T-helper 17 cell (primary cell): ENCODE data around the gene SSBP3. TPM values are rescaled to one million over a fixed set of nuclear protein-coding genes. Genes with fewer than 3 reads are reported as not detected.

Experiments
- ATAC-seq: fragments of 150-1000 bp; cut with Tn5 transposase; 2 replicates; pipeline ENCODE4 v1.10.0; 2021; ENCODE audit warnings: mild to moderate bottlenecking, moderate library complexity
- DNase-seq, 3 donors: peaks; one replicate each; pipeline versions ENCODE4 v3.0.0 to v3.0.0-alpha.2; 2020 to 2021
- H3K9me3 ChIP-seq: one replicate; pipeline ENCODE4 v1.7.0; 2013; ENCODE audit warnings: low read length, mild to moderate bottlenecking; ENCODE audit not compliant: control insufficient read depth, poor library complexity, severe bottlenecking
- H3K27ac Mint-ChIP-seq: one replicate; pipeline ENCODE4 v1.8.0; 2022; ENCODE audit warnings: mild to moderate bottlenecking, moderate library complexity, mixed read lengths
- H3K27me3 Mint-ChIP-seq: one replicate; pipeline ENCODE4 v1.8.0; 2022; ENCODE audit warnings: mixed read lengths
- H3K36me3 Mint-ChIP-seq: one replicate; pipeline ENCODE4 v1.8.0; 2022; ENCODE audit warnings: low read depth, mixed read lengths
- H3K4me1 Mint-ChIP-seq: one replicate; pipeline ENCODE4 v1.8.0; 2022; ENCODE audit warnings: mild to moderate bottlenecking, mixed read lengths
- H3K4me3 Mint-ChIP-seq: one replicate; pipeline ENCODE4 v1.8.0; 2022; ENCODE audit warnings: mild to moderate bottlenecking, moderate library complexity, mixed read lengths
- total RNA-seq, 4 donors: library from RNA in 2 of 4; stranded (reverse) in 2 of 4; gene quantifications; one replicate each; pipeline ENCODE4 v1.2.3 and lab custom pipeline; 2022 to 2026

SSBP3 gene
- total RNA-seq, 2 donors from 2014 or later: 64.9 to 67.4 TPM

DNA sequence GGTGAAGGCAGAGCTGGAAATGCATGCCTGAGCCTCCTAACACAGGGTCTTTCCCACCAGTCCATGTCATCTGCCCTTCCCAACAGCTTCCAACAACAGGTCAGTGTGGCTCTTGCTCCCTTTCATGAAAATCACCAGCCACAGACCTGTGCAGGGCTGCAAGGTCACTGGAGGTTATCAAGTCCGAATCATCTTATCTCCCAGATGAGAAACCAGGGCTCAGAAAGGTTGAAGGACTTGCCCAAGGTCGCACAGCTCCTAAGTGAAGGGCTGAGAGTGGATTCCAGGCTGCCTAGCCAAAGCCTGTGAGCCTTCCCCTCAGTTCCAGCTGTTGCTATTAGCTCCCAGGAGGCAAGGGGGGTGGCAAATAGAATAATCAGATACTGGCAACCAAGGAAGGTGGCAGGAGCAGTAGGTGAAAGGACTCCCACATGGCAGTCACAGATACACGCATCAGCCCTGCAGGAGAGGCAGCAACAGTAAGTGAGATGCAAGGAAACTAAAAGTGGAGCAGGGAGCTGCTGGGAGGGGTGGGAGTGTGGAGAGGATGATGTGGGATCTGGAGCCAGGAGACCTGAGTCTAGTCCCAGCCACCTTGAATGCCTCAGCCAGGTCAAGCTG, 74.2 kb downstream of the SSBP3 start:
- no peak overlapping the region for H3K27ac Mint-ChIP-seq
- ATAC-seq: no peak

GRCh38 chr1:54331091-54331772, 75.0 kb downstream of the SSBP3 start:
- ATAC-seq: no peak
- peak overlapping the region; percentile 58 for H3K4me3 Mint-ChIP-seq

More for the DNA sequence above, 74.2 kb downstream of the SSBP3 start:
- DNase-seq: no peak
- Mint-ChIP-seq H3K36me3 (no peaks in the 10 kb centered on the region), H3K27me3 (no peaks in the 10 kb centered on the region), H3K4me1 (peaks cover 32% of the 10 kb centered on the region), H3K4me3 (no peak overlapping the region)
- H3K9me3 ChIP-seq: no peaks in the 10 kb centered on the region

GRCh38 chr1:54329312-54330003, 76.7 kb downstream of the SSBP3 start:
- peaks cover 37% of the 10 kb centered on the region for H3K4me1 Mint-ChIP-seq

More at GRCh38 chr1:54331091-54331772, 75.0 kb downstream of the SSBP3 start:
- H3K27ac Mint-ChIP-seq: peak overlapping the region; percentile 84
- H3K36me3 Mint-ChIP-seq: no peaks in the 10 kb centered on the region
- DNase-seq: no peak
- H3K27me3 Mint-ChIP-seq: no peaks in the 10 kb centered on the region
- no peaks in the 10 kb centered on the region for H3K9me3 ChIP-seq
- peaks cover 37% of the 10 kb centered on the region for H3K4me1 Mint-ChIP-seq

GRCh38 chr1:54328066-54328636, 78.0 kb downstream of the SSBP3 start:
- Mint-ChIP-seq H3K27me3 (no peaks in the 10 kb centered on the region), H3K27ac (no peak overlapping the region), H3K4me3 (no peak overlapping the region), H3K4me1 (peaks cover 32% of the 10 kb centered on the region), H3K36me3 (no peaks in the 10 kb centered on the region)
- H3K9me3 ChIP-seq: no peaks in the 10 kb centered on the region
- DNase-seq (no peak), ATAC-seq (no peak)

More at GRCh38 chr1:54329312-54330003, 76.7 kb downstream of the SSBP3 start:
- Mint-ChIP-seq H3K27ac (peak overlapping the region; percentile 24), H3K27me3 (no peaks in the 10 kb centered on the region), H3K36me3 (no peaks in the 10 kb centered on the region), H3K4me3 (no peak overlapping the region)
- ATAC-seq: no peak
- no peak for DNase-seq
- no peaks in the 10 kb centered on the region for H3K9me3 ChIP-seq

- peak overlapping the region; percentile 85 for H3K27ac Mint-ChIP-seq
Observed at GRCh38 chr1:54327386-54328065, 78.7 kb downstream of the SSBP3 start.

GRCh38 chr1:54326543-54327385, 79.4 kb downstream of the SSBP3 start:
- no peaks in the 10 kb centered on the region for H3K36me3 Mint-ChIP-seq

More at GRCh38 chr1:54327386-54328065, 78.7 kb downstream of the SSBP3 start:
- Mint-ChIP-seq H3K36me3 (no peaks in the 10 kb centered on the region), H3K4me3 (peak overlapping the region; percentile 21), H3K27me3 (no peaks in the 10 kb centered on the region), H3K4me1 (peaks cover 35% of the 10 kb centered on the region)
- ATAC-seq (no peak), DNase-seq (no peak)
- no peaks in the 10 kb centered on the region for H3K9me3 ChIP-seq

GRCh38 chr1:54325703-54326461, 80.3 kb downstream of the SSBP3 start:
- no peaks in the 10 kb centered on the region for H3K9me3 ChIP-seq
- Mint-ChIP-seq H3K36me3 (no peaks in the 10 kb centered on the region), H3K27me3 (no peaks in the 10 kb centered on the region), H3K4me3 (no peak overlapping the region), H3K27ac (peak overlapping the region; percentile 85), H3K4me1 (peaks cover 34% of the 10 kb centered on the region)
- DNase-seq (no peak), ATAC-seq (no peak)

More at GRCh38 chr1:54326543-54327385, 79.4 kb downstream of the SSBP3 start:
- peak overlapping the region; percentile 85 for H3K27ac Mint-ChIP-seq
- H3K9me3 ChIP-seq: no peaks in the 10 kb centered on the region
- H3K27me3 Mint-ChIP-seq: no peaks in the 10 kb centered on the region
- ATAC-seq (no peak), DNase-seq (no peak)
- H3K4me3 Mint-ChIP-seq: no peak overlapping the region
- peaks cover 39% of the 10 kb centered on the region for H3K4me1 Mint-ChIP-seq

DNA sequence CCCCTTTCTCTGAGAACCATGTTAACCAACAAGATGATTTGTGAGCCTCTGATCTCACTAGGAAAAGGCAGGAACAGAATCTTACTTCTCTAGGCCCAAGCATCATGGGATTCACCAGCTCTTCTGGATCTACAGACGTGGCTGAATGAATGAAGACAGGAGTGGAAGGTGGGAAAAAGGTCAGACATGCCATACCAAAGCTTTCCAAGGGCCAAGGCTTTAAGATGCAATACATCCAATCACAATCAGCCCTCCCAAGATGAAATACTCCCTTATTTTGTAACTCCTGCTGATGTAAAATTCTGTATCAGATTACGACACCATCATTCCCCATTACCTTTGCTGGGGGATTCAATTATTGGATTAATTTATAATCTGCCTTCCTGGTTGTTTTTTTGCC, 80.9 kb downstream of the SSBP3 start:
- Mint-ChIP-seq H3K27me3 (no peaks in the 10 kb centered on the region), H3K4me1 (peaks cover 37% of the 10 kb centered on the region), H3K4me3 (no peak overlapping the region), H3K36me3 (no peaks in the 10 kb centered on the region), H3K27ac (peak overlapping the region; percentile 32)
- DNase-seq (no peak), ATAC-seq (no peak)
- no peaks in the 10 kb centered on the region for H3K9me3 ChIP-seq

DNA sequence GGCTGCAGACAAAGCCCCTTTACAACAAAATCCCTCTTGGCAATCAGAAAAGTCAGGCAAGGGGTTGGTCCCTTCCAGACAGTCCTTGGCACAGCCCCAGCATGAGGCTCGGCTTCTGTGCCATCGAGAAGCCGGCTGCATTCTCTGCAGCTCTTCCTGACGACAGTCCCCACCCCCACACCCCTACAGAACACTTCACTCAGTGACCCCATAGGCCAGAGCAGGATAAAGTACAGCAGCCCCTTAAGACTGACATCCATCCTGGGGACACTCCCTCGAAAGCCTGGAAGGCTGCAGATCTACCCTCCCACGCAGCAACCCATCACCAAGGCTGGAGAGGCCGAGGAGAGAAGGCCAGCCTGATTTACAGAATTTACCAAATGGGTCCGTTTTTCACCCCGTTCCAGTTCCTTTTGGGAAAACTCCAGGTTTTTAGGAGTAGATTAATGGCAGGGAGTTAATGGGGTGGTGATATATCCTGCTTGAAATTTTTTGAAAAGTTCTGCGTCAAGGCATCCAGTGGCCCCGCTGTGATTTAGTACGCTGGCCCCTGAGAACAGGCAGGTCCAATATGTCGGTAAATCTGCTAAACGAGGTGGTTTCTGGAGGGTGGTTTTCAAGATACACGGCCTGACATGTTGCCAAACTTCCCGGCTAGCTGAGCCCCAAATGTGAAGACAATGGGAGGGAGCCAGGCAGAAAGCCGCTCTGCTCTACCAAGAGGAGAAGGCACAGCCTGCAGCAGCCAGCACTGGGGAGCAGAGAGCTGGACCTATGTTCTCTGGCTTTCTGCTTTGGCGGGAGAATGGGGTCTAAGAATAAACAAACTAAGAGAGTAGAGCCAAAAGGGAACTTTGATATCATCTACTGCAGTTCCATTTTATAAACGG, 81.7 kb downstream of the SSBP3 start:
- peak overlapping the region; percentile 32 for H3K27ac Mint-ChIP-seq
- no peak overlapping the region for H3K4me3 Mint-ChIP-seq
- H3K4me1 Mint-ChIP-seq: peaks cover 38% of the 10 kb centered on the region
- no peaks in the 10 kb centered on the region for H3K36me3 Mint-ChIP-seq
- no peaks in the 10 kb centered on the region for H3K9me3 ChIP-seq
- DNase-seq: no peak
- no peak for ATAC-seq
- no peaks in the 10 kb centered on the region for H3K27me3 Mint-ChIP-seq

GRCh38 chr1:54323921-54324250, 82.3 kb downstream of the SSBP3 start:
- no peak for DNase-seq

GRCh38 chr1:54323324-54323739, 82.9 kb downstream of the SSBP3 start:
- no peak for DNase-seq
- ATAC-seq: no peak
- Mint-ChIP-seq H3K27ac (peak overlapping the region; percentile 51), H3K36me3 (no peaks in the 10 kb centered on the region), H3K4me1 (peaks cover 40% of the 10 kb centered on the region), H3K4me3 (no peak overlapping the region), H3K27me3 (no peaks in the 10 kb centered on the region)
- no peaks in the 10 kb centered on the region for H3K9me3 ChIP-seq

More at GRCh38 chr1:54323921-54324250, 82.3 kb downstream of the SSBP3 start:
- Mint-ChIP-seq H3K27ac (no peak overlapping the region), H3K36me3 (no peaks in the 10 kb centered on the region), H3K4me1 (peaks cover 38% of the 10 kb centered on the region), H3K27me3 (no peaks in the 10 kb centered on the region), H3K4me3 (no peak overlapping the region)
- ATAC-seq: no peak
- no peaks in the 10 kb centered on the region for H3K9me3 ChIP-seq
